Renal cortical epithelial cell (primary cell): ENCODE data around the gene ZBTB20. TPM values are rescaled to one million over a fixed set of nuclear protein-coding genes. Genes with fewer than 3 reads are reported as not detected.
A peak's percentile ranks its signal among the peaks of the same experiment; 100 is the strongest.

Experiments
- DNase-seq: peaks from one replicate; pipeline ENCODE4 v3.0.0-alpha.2; 2011; ENCODE audit warnings: low read depth
- total RNA-seq: library from RNA; depleted of rRNA; stranded (reverse); fragments of >200 nt; gene quantifications from 2 replicates; pipeline ENCODE4 v1.2.3, GENCODE V29; 2014

Gene ZBTB20
- total RNA-seq, 1 donor from 2014 or later: 64.1 TPM

- DNase-seq: no peak
Observed at GRCh38 chr3:114770874-114771273, 376.2 kb downstream of the ZBTB20 start.

- DNase-seq: peak; percentile 28
Observed at GRCh38 chr3:114764056-114764492, 383.0 kb downstream of the ZBTB20 start.

- DNase-seq: no peak
Observed at GRCh38 chr3:114762144-114762543, 384.9 kb downstream of the ZBTB20 start.

- DNase-seq: no peak
Observed at GRCh38 chr3:114760679-114761078, 386.4 kb downstream of the ZBTB20 start.

GRCh38 chr3:114758831-114759699, 388.0 kb downstream of the ZBTB20 start:
- peak; percentile 70 for DNase-seq

GRCh38 chr3:114756506-114757279, 390.4 kb downstream of the ZBTB20 start:
- peak; percentile 76 for DNase-seq

GRCh38 chr3:114746502-114746901, 400.6 kb downstream of the ZBTB20 start:
- no peak for DNase-seq

- peak; percentile 98 for DNase-seq
Observed at GRCh38 chr3:114745322-114746240, 401.5 kb downstream of the ZBTB20 start.

- DNase-seq: no peak
Observed at GRCh38 chr3:114743746-114744485, 403.2 kb downstream of the ZBTB20 start.

- no peak for DNase-seq
Observed at GRCh38 chr3:114741066-114741465, 406.0 kb downstream of the ZBTB20 start.

GRCh38 chr3:114739627-114740026, 407.5 kb downstream of the ZBTB20 start:
- no peak for DNase-seq

GRCh38 chr3:114732353-114732752, 414.7 kb downstream of the ZBTB20 start:
- DNase-seq: no peak

GRCh38 chr3:114730397-114730796, 416.7 kb downstream of the ZBTB20 start:
- no peak for DNase-seq

- DNase-seq: no peak
Observed at GRCh38 chr3:114727373-114727772, 419.7 kb downstream of the ZBTB20 start.

- no peak for DNase-seq
Observed at GRCh38 chr3:114725966-114726365, 421.1 kb downstream of the ZBTB20 start.

- no peak for DNase-seq
Observed at GRCh38 chr3:114722530-114722929, 424.6 kb downstream of the ZBTB20 start.

- DNase-seq: no peak
Observed at GRCh38 chr3:114721864-114722263, 425.2 kb downstream of the ZBTB20 start.

- DNase-seq: no peak
Observed at GRCh38 chr3:114721209-114721608, 425.9 kb downstream of the ZBTB20 start.

- DNase-seq: peak; percentile 92
Observed at GRCh38 chr3:114718898-114719210, 428.2 kb downstream of the ZBTB20 start.

GRCh38 chr3:114718071-114718897, 428.8 kb downstream of the ZBTB20 start:
- DNase-seq: no peak
